GM06990 (cell line): ENCODE results near the gene ARHGAP27.
"Not testable (repeated sequence)": the region's sequence is repeated elsewhere in the genome, so short reads cannot be mapped to it uniquely, and the experiment has no call there.

Source experiments
- DNase-seq: peaks from one replicate; pipeline ENCODE4 v3.0.0-alpha.2; 2011; ENCODE audit not compliant: insufficient read length; ENCODE audit errors: extremely low read depth
- H3K27me3 ChIP-seq: replicated peaks from 2 replicates; pipeline ENCODE4 v1.6.0; 2011; ENCODE audit warnings: low read length; ENCODE audit not compliant: control insufficient read depth, insufficient read depth
- H3K36me3 ChIP-seq: 2 replicates; pipeline ENCODE4 v1.5.1; 2011; ENCODE audit warnings: low read length; ENCODE audit not compliant: control insufficient read depth, insufficient read depth
- H3K4me3 ChIP-seq: replicated peaks from 2 replicates; pipeline ENCODE4 v1.5.1; 2011; ENCODE audit warnings: low read depth, mild to moderate bottlenecking, control low read depth, low read length
- CTCF ChIP-seq: IDR thresholded peaks from 2 replicates; pipeline ENCODE4 v1.5.1; 2011; ENCODE audit warnings: low read length, control low read depth, mild to moderate bottlenecking, inconsistent platforms; ENCODE audit not compliant: insufficient read depth, poor library complexity, severe bottlenecking

ARHGAP27 gene, protein sequence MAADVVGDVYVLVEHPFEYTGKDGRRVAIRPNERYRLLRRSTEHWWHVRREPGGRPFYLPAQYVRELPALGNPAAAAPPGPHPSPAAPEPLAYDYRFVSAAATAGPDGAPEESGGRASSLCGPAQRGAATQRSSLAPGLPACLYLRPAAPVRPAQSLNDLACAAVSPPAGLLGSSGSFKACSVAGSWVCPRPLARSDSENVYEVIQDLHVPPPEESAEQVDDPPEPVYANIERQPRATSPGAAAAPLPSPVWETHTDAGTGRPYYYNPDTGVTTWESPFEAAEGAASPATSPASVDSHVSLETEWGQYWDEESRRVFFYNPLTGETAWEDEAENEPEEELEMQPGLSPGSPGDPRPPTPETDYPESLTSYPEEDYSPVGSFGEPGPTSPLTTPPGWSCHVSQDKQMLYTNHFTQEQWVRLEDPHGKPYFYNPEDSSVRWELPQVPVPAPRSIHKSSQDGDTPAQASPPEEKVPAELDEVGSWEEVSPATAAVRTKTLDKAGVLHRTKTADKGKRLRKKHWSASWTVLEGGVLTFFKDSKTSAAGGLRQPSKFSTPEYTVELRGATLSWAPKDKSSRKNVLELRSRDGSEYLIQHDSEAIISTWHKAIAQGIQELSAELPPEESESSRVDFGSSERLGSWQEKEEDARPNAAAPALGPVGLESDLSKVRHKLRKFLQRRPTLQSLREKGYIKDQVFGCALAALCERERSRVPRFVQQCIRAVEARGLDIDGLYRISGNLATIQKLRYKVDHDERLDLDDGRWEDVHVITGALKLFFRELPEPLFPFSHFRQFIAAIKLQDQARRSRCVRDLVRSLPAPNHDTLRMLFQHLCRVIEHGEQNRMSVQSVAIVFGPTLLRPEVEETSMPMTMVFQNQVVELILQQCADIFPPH

GRCh38 chr17:45432405-45433158, at the start of gene ARHGAP27:
TSS of gene ARHGAP27 (minus strand) at chr17:45432870. CDS start at chr17:45430279, 2,591 bp downstream.
- no peak for DNase-seq
- H3K27me3 ChIP-seq = no peaks in the 10 kb centered on the region
- peaks cover 2% of the 10 kb centered on the region for H3K36me3 ChIP-seq
- no peak for TF ChIP-seq CTCF
- H3K4me3 ChIP-seq = peak within 1 kb of the TSS; percentile 71

DNA sequence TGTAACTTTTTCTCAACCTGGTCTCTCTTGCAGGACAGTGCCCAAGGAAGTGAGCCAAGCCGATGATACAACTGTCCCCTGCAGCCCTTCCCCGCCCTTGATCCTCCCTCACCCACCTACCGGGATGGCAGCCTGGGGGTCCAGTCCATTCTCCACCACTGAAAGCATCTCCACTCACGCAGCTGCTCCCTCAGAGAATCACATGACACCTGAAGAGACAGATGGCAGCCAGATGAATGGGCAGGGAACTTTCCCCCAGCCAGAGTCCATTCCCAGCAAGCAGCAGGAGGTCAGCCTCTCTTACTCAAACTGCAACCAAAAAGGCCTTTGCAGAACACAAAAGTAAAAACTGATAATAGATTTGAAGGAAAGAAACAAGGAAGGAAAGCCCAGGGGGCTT, 49.6 kb upstream of the ARHGAP27 start:
- H3K27me3 ChIP-seq, DNase-seq, H3K36me3 ChIP-seq, H3K4me3 ChIP-seq: not testable (repeated sequence)

DNA sequence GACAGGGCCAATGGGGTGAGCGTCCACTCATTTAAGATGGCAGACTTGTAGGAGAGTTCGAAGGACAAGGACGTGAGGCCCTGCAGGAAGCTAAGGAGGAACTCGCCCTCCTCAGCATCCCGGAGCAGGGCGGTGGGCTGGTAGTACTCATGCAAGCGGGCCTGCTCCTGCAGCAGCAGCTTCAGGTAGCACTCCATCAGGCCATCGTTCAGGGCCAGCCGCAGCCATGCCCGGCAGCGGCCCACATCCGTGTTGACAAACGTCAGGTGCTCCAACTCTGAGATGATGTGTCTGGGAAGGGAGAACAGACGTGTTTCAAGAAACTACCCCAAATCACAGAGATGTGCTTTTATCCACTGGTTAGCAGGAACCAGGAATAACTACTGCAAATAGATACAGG, 42.8 kb upstream of the ARHGAP27 start:
- not testable (repeated sequence) for H3K36me3 ChIP-seq, H3K27me3 ChIP-seq, H3K4me3 ChIP-seq, DNase-seq

DNA sequence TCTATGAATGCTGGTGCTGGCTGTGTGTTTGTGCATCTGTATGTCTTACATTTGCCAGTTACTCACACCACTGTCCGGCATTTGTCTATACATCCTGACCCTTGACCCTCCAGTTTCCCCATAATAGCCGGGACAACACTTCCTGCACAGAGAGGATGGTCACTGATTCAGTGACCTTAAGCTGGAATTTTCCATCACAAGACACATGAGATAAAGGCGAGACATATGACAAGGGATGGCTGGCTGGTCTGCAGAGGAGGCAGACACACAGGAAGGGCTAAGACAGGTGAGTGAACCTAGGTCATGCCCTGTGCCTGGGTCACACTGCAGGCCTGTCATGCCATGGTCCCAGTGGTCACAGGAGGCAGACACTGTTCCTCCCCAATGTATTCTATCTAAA, 39.6 kb upstream of the ARHGAP27 start:
- not testable (repeated sequence) for H3K36me3 ChIP-seq, DNase-seq, H3K27me3 ChIP-seq, H3K4me3 ChIP-seq

DNA sequence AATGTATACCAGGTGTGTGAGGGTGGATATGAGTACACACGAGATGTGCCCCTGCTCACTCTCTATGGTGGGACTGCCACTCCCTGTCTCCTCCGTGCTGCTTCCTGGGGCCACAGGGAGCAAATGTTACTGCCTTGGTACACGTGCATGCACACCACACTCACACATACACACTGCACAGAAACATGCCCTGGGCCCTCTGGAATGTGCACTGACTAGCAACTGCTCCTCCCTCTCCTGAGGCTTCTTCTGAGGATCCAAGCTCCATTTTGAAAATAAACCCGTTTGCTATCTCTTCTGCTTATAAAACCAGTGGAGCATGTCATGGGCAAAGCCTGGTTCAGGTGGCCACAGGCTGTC, 36.5 kb upstream of the ARHGAP27 start:
- not testable (repeated sequence) for DNase-seq, H3K4me3 ChIP-seq, H3K27me3 ChIP-seq, H3K36me3 ChIP-seq

GRCh38 chr17:45468293-45469203, 35.9 kb upstream of the ARHGAP27 start:
- H3K36me3 ChIP-seq, H3K27me3 ChIP-seq, DNase-seq, H3K4me3 ChIP-seq: not testable (repeated sequence)

GRCh38 chr17:45461524-45462327, 29.1 kb upstream of the ARHGAP27 start:
- H3K4me3 ChIP-seq, H3K36me3 ChIP-seq, DNase-seq, H3K27me3 ChIP-seq: not testable (repeated sequence)

DNA sequence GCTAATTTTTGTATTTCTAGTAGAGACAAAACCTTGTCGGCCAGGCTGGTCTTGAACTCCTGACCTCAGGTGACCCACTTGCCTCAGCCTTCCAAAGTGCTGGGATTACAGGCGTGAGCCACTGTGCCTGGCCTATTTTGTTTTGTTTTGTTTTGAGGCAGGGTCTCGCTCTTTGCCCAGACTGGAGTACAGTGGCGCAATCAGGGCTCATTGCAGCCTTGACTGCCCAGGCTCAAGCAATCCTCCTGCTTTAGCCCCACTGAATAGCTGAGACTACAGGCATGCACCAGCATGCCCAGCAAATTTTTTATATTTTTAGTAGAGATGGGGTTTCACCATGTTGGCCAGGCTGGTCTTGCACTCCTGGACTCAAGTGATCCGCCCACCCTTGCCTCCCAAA, 27.8 kb upstream of the ARHGAP27 start:
- H3K27me3 ChIP-seq, H3K36me3 ChIP-seq, H3K4me3 ChIP-seq, DNase-seq: not testable (repeated sequence)

DNA sequence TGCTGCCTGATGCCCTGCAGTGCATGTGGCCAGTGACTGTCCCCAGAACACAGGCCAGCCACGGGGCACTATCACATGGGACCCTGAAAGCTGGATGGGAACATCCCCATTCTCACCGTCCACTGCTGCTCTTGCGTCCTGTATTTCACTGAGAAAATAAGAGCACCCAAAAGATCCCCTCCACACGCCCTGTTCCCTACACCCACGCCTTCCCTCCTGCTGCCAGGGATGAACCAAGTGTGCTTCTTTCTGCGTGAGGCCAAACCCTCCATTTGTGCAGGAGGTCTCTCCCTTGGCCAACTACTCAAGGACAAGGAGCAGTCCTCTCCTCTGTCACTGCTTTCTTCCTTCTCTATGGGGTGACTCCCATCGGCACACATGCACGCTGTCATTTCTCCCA, 21.7 kb upstream of the ARHGAP27 start:
- not testable (repeated sequence) for DNase-seq, H3K36me3 ChIP-seq

GRCh38 chr17:45453731-45454130, 21.1 kb upstream of the ARHGAP27 start:
- not testable (repeated sequence) for H3K4me3 ChIP-seq, DNase-seq, H3K27me3 ChIP-seq, H3K36me3 ChIP-seq

More for the DNA sequence above, 21.7 kb upstream of the ARHGAP27 start:
- H3K27me3 ChIP-seq, H3K4me3 ChIP-seq: not testable (repeated sequence)

DNA sequence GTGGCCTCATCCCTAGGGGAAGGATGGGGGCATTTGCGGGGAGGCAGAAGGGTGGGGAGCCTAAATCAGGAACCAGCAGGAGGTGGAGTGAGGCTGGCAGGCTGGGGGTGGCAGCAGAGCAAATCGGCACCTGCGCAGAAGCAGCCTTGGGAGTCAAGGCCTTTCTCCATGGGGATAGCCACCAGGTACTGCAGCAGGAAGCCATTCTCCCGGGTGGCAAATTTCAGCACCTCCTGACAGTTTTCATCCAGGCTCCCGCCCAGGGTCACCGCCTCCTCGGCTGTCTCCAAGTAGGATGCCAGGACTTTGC, 20.5 kb upstream of the ARHGAP27 start:
- H3K27me3 ChIP-seq, H3K4me3 ChIP-seq, DNase-seq, H3K36me3 ChIP-seq: not testable (repeated sequence)
